SIG-M5 treated with dmso at 0.1 percent for 504 hours (cell line): ENCODE data around the gene FLT4.

Experiments
- DNase-seq: peaks from one replicate; lab custom pipeline; 2025; ENCODE audit not compliant: unreplicated experiment; lab: John Stamatoyannopoulos, UW

The FLT4 gene

GRCh38 chr5:180609386-180609785 lies 40.0 kb downstream of the FLT4 start:
- no peak for DNase-seq

- no peak for DNase-seq
Measured at GRCh38 chr5:180608572-180609310, 40.7 kb downstream of the FLT4 start.

- DNase-seq = no peak
Measured at GRCh38 chr5:180607861-180608571, 41.4 kb downstream of the FLT4 start.

GRCh38 chr5:180606215-180606785 lies 43.1 kb downstream of the FLT4 start:
- no peak for DNase-seq

GRCh38 chr5:180605554-180606214 lies 43.7 kb downstream of the FLT4 start:
- peak; percentile 64 for DNase-seq

- DNase-seq = no peak
Measured at GRCh38 chr5:180604271-180604670, 45.1 kb downstream of the FLT4 start.

- no peak for DNase-seq
Measured at GRCh38 chr5:180603076-180603594, 46.3 kb downstream of the FLT4 start.

- no peak for DNase-seq
Measured at GRCh38 chr5:180602481-180603075, 46.8 kb downstream of the FLT4 start.

GRCh38 chr5:180601591-180602480 lies 47.6 kb downstream of the FLT4 start:
- no peak for DNase-seq

GRCh38 chr5:180600554-180601041 lies 48.8 kb downstream of the FLT4 start:
- no peak for DNase-seq

- DNase-seq = no peak
Measured at GRCh38 chr5:180599981-180600553, 49.3 kb downstream of the FLT4 start.

- DNase-seq = no peak
Measured at GRCh38 chr5:180599590-180599914, 49.8 kb downstream of the FLT4 start.

- DNase-seq = no peak
Measured at GRCh38 chr5:180598797-180599589, 50.4 kb downstream of the FLT4 start.

- DNase-seq = no peak
Measured at GRCh38 chr5:180598316-180598701, 51.1 kb downstream of the FLT4 start.

GRCh38 chr5:180596668-180597231 lies 52.6 kb downstream of the FLT4 start:
- no peak for DNase-seq

GRCh38 chr5:180596115-180596667 lies 53.2 kb downstream of the FLT4 start:
- no peak for DNase-seq

GRCh38 chr5:180595381-180596114 lies 53.9 kb downstream of the FLT4 start:
- no peak for DNase-seq

- no peak for DNase-seq
Measured at GRCh38 chr5:180595046-180595379, 54.4 kb downstream of the FLT4 start.
